ENCODE measurements around the gene BMP7. TPM values are rescaled to one million over a fixed set of nuclear protein-coding genes. Genes with fewer than 3 reads are reported as not detected.

Gene BMP7
- total RNA-seq (1 to 10 TPM in 1 of 2 donors, under 1 TPM in 1; 0.67 to 2.5 TPM), polyA plus RNA-seq (ENCODE audit: insufficient read length in 6 of 6) (10 to 100 TPM; 13.3 to 22.4 (median 16.9) TPM)
- long read RNA-seq, donor 1, full-length matches to known transcripts, result 11 of 11 reads
- long read RNA-seq, donor 1, partial matches to known transcripts, result 0 of 11 reads
- long read RNA-seq, donor 1, other reads (novel, unspliced or antisense), result 0 of 11 reads
- long read RNA-seq, donor 2, full-length matches to known transcripts, result 18 of 18 reads
- long read RNA-seq, donor 2, partial matches to known transcripts, result 0 of 18 reads
- long read RNA-seq, donor 2, other reads (novel, unspliced or antisense), result 0 of 18 reads
- long read RNA-seq, donor 3, full-length matches to known transcripts, result 14 of 14 reads
- long read RNA-seq, donor 3, partial matches to known transcripts, result 0 of 14 reads
- long read RNA-seq, donor 3, other reads (novel, unspliced or antisense), result 0 of 14 reads
- long read RNA-seq, donor 4, result 0 reads
- long read RNA-seq, donor 5, full-length matches to known transcripts, result 5 of 5 reads
- long read RNA-seq, donor 5, partial matches to known transcripts, result 0 of 5 reads
- long read RNA-seq, donor 5, other reads (novel, unspliced or antisense), result 0 of 5 reads
- long read RNA-seq, donor 6, full-length matches to known transcripts, result 6 of 6 reads
- long read RNA-seq, donor 6, partial matches to known transcripts, result 0 of 6 reads
- long read RNA-seq, donor 6, other reads (novel, unspliced or antisense), result 0 of 6 reads
- long read RNA-seq, donor 7, full-length matches to known transcripts, result 2 of 2 reads
- long read RNA-seq, donor 7, partial matches to known transcripts, result 0 of 2 reads
- long read RNA-seq, donor 7, other reads (novel, unspliced or antisense), result 0 of 2 reads
- long read RNA-seq, donor 8, full-length matches to known transcripts, result 5 of 5 reads
- long read RNA-seq, donor 8, partial matches to known transcripts, result 0 of 5 reads
- long read RNA-seq, donor 8, other reads (novel, unspliced or antisense), result 0 of 5 reads
- long read RNA-seq, donor 9, result 0 reads
- long read RNA-seq, donor 10, result 0 reads
- long read RNA-seq, donor 11, full-length matches to known transcripts, result 17 of 17 reads
- long read RNA-seq, donor 11, partial matches to known transcripts, result 0 of 17 reads
- long read RNA-seq, donor 11, other reads (novel, unspliced or antisense), result 0 of 17 reads
- long read RNA-seq, donor 12, full-length matches to known transcripts, result 7 of 7 reads
- long read RNA-seq, donor 12, partial matches to known transcripts, result 0 of 7 reads
- long read RNA-seq, donor 12, other reads (novel, unspliced or antisense), result 0 of 7 reads

- peaks cover 44 to 100% of the 10 kb centered on the region in 2 donors for H3K27me3 ChIP-seq
- peak in 1 of 4 donors; percentile 57 for DNase-seq
These were observed at the start of gene BMP7 for GRCh38 chr20:57266291-57267157. TSS of gene BMP7 (minus strand) at chr20:57266641. CDS start at chr20:57266122, 519 bp downstream.

GRCh38 chr20:57315976-57316480 is 49.6 kb upstream of the BMP7 start:
- no peak for ATAC-seq
- H3K27ac ChIP-seq, result no peak overlapping the region
- H3K9me3 ChIP-seq, result no peaks in the 10 kb centered on the region
- no peaks in the 10 kb centered on the region for H3K4me1 ChIP-seq
- no peak for DNase-seq
- no peak overlapping the region for H3K4me3 ChIP-seq
- peaks cover 0 to 33% of the 10 kb centered on the region in 2 donors for H3K27me3 ChIP-seq
- no peaks in the 10 kb centered on the region for H3K36me3 ChIP-seq
- TF ChIP-seq CTCF (IDR thresholded peaks at IDR 0.05), result no peak
- intact Hi-C loops (cut with DNase I), result no loop called here

More at GRCh38 chr20:57266291-57267157, at the start of gene BMP7:
- Histone ChIP-seq H3K4me1 (peaks cover 0 to 10% of the 10 kb centered on the region in 2 donors), H3K4me3 (peak within 1 kb of the TSS; percentile 7 to 16), H3K27ac (no peak within 1 kb of the TSS), H3K9me3 (no peaks in the 10 kb centered on the region), H3K36me3 (no peaks in the 10 kb centered on the region)
- TF ChIP-seq CTCF (IDR thresholded peaks at IDR 0.05), result no peak
- intact Hi-C loops (cut with DNase I), result no loop called here
- ATAC-seq, result peak; percentile 12

- DNase-seq (no peak), ATAC-seq (no peak)
- Histone ChIP-seq H3K27me3 (peaks cover 0 to 35% of the 10 kb centered on the region in 2 donors), H3K27ac (no peak overlapping the region), H3K4me3 (no peak overlapping the region), H3K4me1 (no peaks in the 10 kb centered on the region), H3K9me3 (no peaks in the 10 kb centered on the region), H3K36me3 (no peaks in the 10 kb centered on the region)
- intact Hi-C loops (cut with DNase I), result no loop called here
- no peak for TF ChIP-seq CTCF (IDR thresholded peaks at IDR 0.05)
These were observed 48.9 kb upstream of the BMP7 start for GRCh38 chr20:57315083-57315975.

GRCh38 chr20:57313951-57314350 is 47.5 kb upstream of the BMP7 start:
- Histone ChIP-seq H3K27me3 (peaks cover 0 to 38% of the 10 kb centered on the region in 2 donors), H3K4me1 (no peaks in the 10 kb centered on the region), H3K4me3 (no peak overlapping the region), H3K36me3 (no peaks in the 10 kb centered on the region), H3K9me3 (no peaks in the 10 kb centered on the region), H3K27ac (no peak overlapping the region)
- DNase-seq (no peak), ATAC-seq (no peak)
- intact Hi-C loops (cut with DNase I), result no loop called here
- no peak for TF ChIP-seq CTCF (IDR thresholded peaks at IDR 0.05)

Data from left lung (tissue), 14 donors.